HepG2 (cell line): ENCODE results near the gene ASPM.

Source experiments
- HNRNPUL1 ChIP-seq: fragments of 200-400 bp; formaldehyde crosslinking; IDR thresholded peaks from 2 replicates; pipeline ENCODE4 v1.6.1; 2017; ENCODE audit warnings: low read depth, mild to moderate bottlenecking, low read length, moderate library complexity
- SIN3B ChIP-seq: fragments of 150-350 bp; IDR thresholded peaks from 2 replicates; pipeline ENCODE4 v1.6.1; 2014; ENCODE audit warnings: low read length

DNA sequence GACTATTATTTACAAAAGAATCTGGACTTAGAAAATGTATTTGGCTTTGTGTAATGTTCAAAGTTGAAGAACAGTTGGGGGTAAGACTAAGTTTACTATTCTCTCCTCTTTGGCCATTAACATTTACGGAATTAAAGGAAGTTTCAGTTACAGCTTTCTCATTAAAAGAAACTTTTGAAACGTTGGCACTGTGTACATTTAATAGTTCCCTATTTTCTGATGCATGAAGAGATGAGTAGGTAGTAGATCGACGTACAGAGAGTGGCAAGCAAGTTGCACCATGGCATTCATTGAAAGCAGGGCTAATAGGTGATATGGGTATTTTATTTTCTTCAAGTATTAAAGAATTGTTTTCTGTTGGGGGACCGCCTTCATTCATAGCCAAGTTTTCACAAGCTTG is 3.2 kb downstream of the ASPM start:
- TF ChIP-seq SIN3B (no peak), HNRNPUL1 (no peak)
